ENCODE data around the gene ZNF804A.

Gene ZNF804A

GRCh38 chr2:184814421-184814820 is 216.1 kb downstream of the ZNF804A start:
- H3K27ac ChIP-seq (ENCODE audit: low read depth, low read length, severe bottlenecking), result no peak overlapping the region
- H3K4me3 ChIP-seq (ENCODE audit: extremely low read depth, insufficient read depth, low read length, poor library complexity, severe bottlenecking), result no peak overlapping the region
- H3K36me3 ChIP-seq (ENCODE audit: control insufficient read depth, insufficient read depth, low read length), result no peaks in the 10 kb centered on the region
- no CpG with 5 or more reads among the region's 3 CpGs for WGBS, 2 experiments (ENCODE audit: insufficient coverage in 2 of 2)
- H3K4me1 ChIP-seq (ENCODE audit: control insufficient read depth, insufficient read depth, low read length, poor library complexity, severe bottlenecking), result no peaks in the 10 kb centered on the region
- H3K9me3 ChIP-seq (ENCODE audit: control insufficient read depth, low read length), result no peaks in the 10 kb centered on the region

GRCh38 chr2:184815824-184816223 is 217.5 kb downstream of the ZNF804A start:
- H3K4me3 ChIP-seq (ENCODE audit: extremely low read depth, insufficient read depth, low read length, poor library complexity, severe bottlenecking), result no peak overlapping the region
- no peak overlapping the region for H3K27ac ChIP-seq (ENCODE audit: low read depth, low read length, severe bottlenecking)
- H3K4me1 ChIP-seq (ENCODE audit: control insufficient read depth, insufficient read depth, low read length, poor library complexity, severe bottlenecking), result no peaks in the 10 kb centered on the region
- no peaks in the 10 kb centered on the region for H3K9me3 ChIP-seq (ENCODE audit: control insufficient read depth, low read length)
- WGBS, 2 experiments (ENCODE audit: insufficient coverage in 2 of 2), result 80 to 89% methylated on average over 1 of the region's 1 CpG
- no peaks in the 10 kb centered on the region for H3K36me3 ChIP-seq (ENCODE audit: control insufficient read depth, insufficient read depth, low read length)

- H3K4me3 ChIP-seq (ENCODE audit: extremely low read depth, insufficient read depth, low read length, poor library complexity, severe bottlenecking), result no peak overlapping the region
- no peaks in the 10 kb centered on the region for H3K36me3 ChIP-seq (ENCODE audit: control insufficient read depth, insufficient read depth, low read length)
- no peaks in the 10 kb centered on the region for H3K9me3 ChIP-seq (ENCODE audit: control insufficient read depth, low read length)
- H3K4me1 ChIP-seq (ENCODE audit: control insufficient read depth, insufficient read depth, low read length, poor library complexity, severe bottlenecking), result no peaks in the 10 kb centered on the region
- WGBS, 2 experiments (ENCODE audit: insufficient coverage in 2 of 2), result 33 to 83% methylated on average over 1 of the region's 2 CpGs
- no peak overlapping the region for H3K27ac ChIP-seq (ENCODE audit: low read depth, low read length, severe bottlenecking)
Measured at GRCh38 chr2:184824597-184824996, 226.3 kb downstream of the ZNF804A start.

- 100% methylated on average over 1 of the region's 1 CpG for WGBS, 2 experiments (ENCODE audit: insufficient coverage in 2 of 2)
- no peaks in the 10 kb centered on the region for H3K36me3 ChIP-seq (ENCODE audit: control insufficient read depth, insufficient read depth, low read length)
Measured at GRCh38 chr2:184830531-184830930, 232.2 kb downstream of the ZNF804A start.

GRCh38 chr2:184834699-184835397 is 236.5 kb downstream of the ZNF804A start:
- H3K4me3 ChIP-seq (ENCODE audit: extremely low read depth, insufficient read depth, low read length, poor library complexity, severe bottlenecking), result no peak overlapping the region
- H3K36me3 ChIP-seq (ENCODE audit: control insufficient read depth, insufficient read depth, low read length), result no peaks in the 10 kb centered on the region
- no peak overlapping the region for H3K27ac ChIP-seq (ENCODE audit: low read depth, low read length, severe bottlenecking)
- no peaks in the 10 kb centered on the region for H3K9me3 ChIP-seq (ENCODE audit: control insufficient read depth, low read length)
- no peaks in the 10 kb centered on the region for H3K4me1 ChIP-seq (ENCODE audit: control insufficient read depth, insufficient read depth, low read length, poor library complexity, severe bottlenecking)

More at GRCh38 chr2:184830531-184830930, 232.2 kb downstream of the ZNF804A start:
- Histone ChIP-seq H3K4me3 (ENCODE audit: extremely low read depth, insufficient read depth, low read length, poor library complexity, severe bottlenecking) (no peak overlapping the region), H3K9me3 (ENCODE audit: control insufficient read depth, low read length) (no peaks in the 10 kb centered on the region), H3K27ac (ENCODE audit: low read depth, low read length, severe bottlenecking) (no peak overlapping the region), H3K4me1 (ENCODE audit: control insufficient read depth, insufficient read depth, low read length, poor library complexity, severe bottlenecking) (no peaks in the 10 kb centered on the region)

GRCh38 chr2:184835398-184835715 is 237.0 kb downstream of the ZNF804A start:
- H3K4me3 ChIP-seq (ENCODE audit: extremely low read depth, insufficient read depth, low read length, poor library complexity, severe bottlenecking), result no peak overlapping the region
- no peaks in the 10 kb centered on the region for H3K9me3 ChIP-seq (ENCODE audit: control insufficient read depth, low read length)
- no peak overlapping the region for H3K27ac ChIP-seq (ENCODE audit: low read depth, low read length, severe bottlenecking)
- no peaks in the 10 kb centered on the region for H3K4me1 ChIP-seq (ENCODE audit: control insufficient read depth, insufficient read depth, low read length, poor library complexity, severe bottlenecking)
- no peaks in the 10 kb centered on the region for H3K36me3 ChIP-seq (ENCODE audit: control insufficient read depth, insufficient read depth, low read length)

GRCh38 chr2:184847331-184847730 is 249.0 kb downstream of the ZNF804A start:
- Histone ChIP-seq H3K9me3 (ENCODE audit: control insufficient read depth, low read length) (no peaks in the 10 kb centered on the region), H3K4me1 (ENCODE audit: control insufficient read depth, insufficient read depth, low read length, poor library complexity, severe bottlenecking) (no peaks in the 10 kb centered on the region), H3K27ac (ENCODE audit: low read depth, low read length, severe bottlenecking) (no peak overlapping the region), H3K4me3 (ENCODE audit: extremely low read depth, insufficient read depth, low read length, poor library complexity, severe bottlenecking) (no peak overlapping the region), H3K36me3 (ENCODE audit: control insufficient read depth, insufficient read depth, low read length) (no peaks in the 10 kb centered on the region)
- WGBS, 2 experiments (ENCODE audit: insufficient coverage in 2 of 2), result 70 to 80% methylated on average over 2 of the region's 2 CpGs

GRCh38 chr2:184849516-184849915 is 251.2 kb downstream of the ZNF804A start:
- no peak overlapping the region for H3K27ac ChIP-seq (ENCODE audit: low read depth, low read length, severe bottlenecking)
- H3K36me3 ChIP-seq (ENCODE audit: control insufficient read depth, insufficient read depth, low read length), result no peaks in the 10 kb centered on the region
- H3K4me1 ChIP-seq (ENCODE audit: control insufficient read depth, insufficient read depth, low read length, poor library complexity, severe bottlenecking), result no peaks in the 10 kb centered on the region
- H3K4me3 ChIP-seq (ENCODE audit: extremely low read depth, insufficient read depth, low read length, poor library complexity, severe bottlenecking), result no peak overlapping the region
- H3K9me3 ChIP-seq (ENCODE audit: control insufficient read depth, low read length), result no peaks in the 10 kb centered on the region

- Histone ChIP-seq H3K4me3 (ENCODE audit: extremely low read depth, insufficient read depth, low read length, poor library complexity, severe bottlenecking) (no peak overlapping the region), H3K9me3 (ENCODE audit: control insufficient read depth, low read length) (no peaks in the 10 kb centered on the region), H3K27ac (ENCODE audit: low read depth, low read length, severe bottlenecking) (no peak overlapping the region), H3K4me1 (ENCODE audit: control insufficient read depth, insufficient read depth, low read length, poor library complexity, severe bottlenecking) (no peaks in the 10 kb centered on the region), H3K36me3 (ENCODE audit: control insufficient read depth, insufficient read depth, low read length) (no peaks in the 10 kb centered on the region)
- no CpG with 5 or more reads among the region's 1 CpG for WGBS, 2 experiments (ENCODE audit: insufficient coverage in 2 of 2)
Measured at GRCh38 chr2:184851576-184851975, 253.2 kb downstream of the ZNF804A start.

- Histone ChIP-seq H3K9me3 (ENCODE audit: control insufficient read depth, low read length) (peaks cover 7% of the 10 kb centered on the region), H3K4me1 (ENCODE audit: control insufficient read depth, insufficient read depth, low read length, poor library complexity, severe bottlenecking) (no peaks in the 10 kb centered on the region), H3K27ac (ENCODE audit: low read depth, low read length, severe bottlenecking) (no peak overlapping the region), H3K36me3 (ENCODE audit: control insufficient read depth, insufficient read depth, low read length) (no peaks in the 10 kb centered on the region), H3K4me3 (ENCODE audit: extremely low read depth, insufficient read depth, low read length, poor library complexity, severe bottlenecking) (no peak overlapping the region)
Measured at GRCh38 chr2:184859187-184859586, 260.9 kb downstream of the ZNF804A start.

GRCh38 chr2:184860744-184861143 is 262.4 kb downstream of the ZNF804A start:
- Histone ChIP-seq H3K9me3 (ENCODE audit: control insufficient read depth, low read length) (peaks cover 7% of the 10 kb centered on the region), H3K27ac (ENCODE audit: low read depth, low read length, severe bottlenecking) (no peak overlapping the region), H3K4me1 (ENCODE audit: control insufficient read depth, insufficient read depth, low read length, poor library complexity, severe bottlenecking) (no peaks in the 10 kb centered on the region), H3K4me3 (ENCODE audit: extremely low read depth, insufficient read depth, low read length, poor library complexity, severe bottlenecking) (no peak overlapping the region), H3K36me3 (ENCODE audit: control insufficient read depth, insufficient read depth, low read length) (no peaks in the 10 kb centered on the region)
- 93 to 100% methylated on average over 1 to 2 of the region's 2 CpGs for WGBS, 2 experiments (ENCODE audit: insufficient coverage in 2 of 2)

- Histone ChIP-seq H3K27ac (ENCODE audit: low read depth, low read length, severe bottlenecking) (no peak overlapping the region), H3K4me1 (ENCODE audit: control insufficient read depth, insufficient read depth, low read length, poor library complexity, severe bottlenecking) (no peaks in the 10 kb centered on the region), H3K9me3 (ENCODE audit: control insufficient read depth, low read length) (no peaks in the 10 kb centered on the region), H3K4me3 (ENCODE audit: extremely low read depth, insufficient read depth, low read length, poor library complexity, severe bottlenecking) (no peak overlapping the region), H3K36me3 (ENCODE audit: control insufficient read depth, insufficient read depth, low read length) (no peaks in the 10 kb centered on the region)
Measured at GRCh38 chr2:184875212-184875611, 276.9 kb downstream of the ZNF804A start.

Measured in mesodermal cell (in vitro differentiated cells).